Fibroblast of skin of abdomen (primary cell): ENCODE data around the gene VEZF1.

Experiments
- DNase-seq: peaks from one replicate; pipeline ENCODE4 v3.0.0-alpha.2; 2013

Gene VEZF1

GRCh38 chr17:57999010-57999495 is 11.0 kb upstream of the VEZF1 start:
- no peak for DNase-seq

GRCh38 chr17:57997085-57997809 is 9.2 kb upstream of the VEZF1 start:
- no peak for DNase-seq

GRCh38 chr17:57995076-57995956 is 7.3 kb upstream of the VEZF1 start:
- DNase-seq = peak; percentile 78

- DNase-seq = no peak
These were observed 6.4 kb upstream of the VEZF1 start for GRCh38 chr17:57994436-57994835.

- no peak for DNase-seq
These were observed 5.7 kb upstream of the VEZF1 start for GRCh38 chr17:57993471-57994365.

GRCh38 chr17:57991537-57991936 is 3.5 kb upstream of the VEZF1 start:
- no peak for DNase-seq

GRCh38 chr17:57990037-57990436 is 2.0 kb upstream of the VEZF1 start:
- DNase-seq = no peak

- DNase-seq = peak; percentile 69
These were observed 522 bp upstream of the VEZF1 start for GRCh38 chr17:57988301-57989250.

DNA sequence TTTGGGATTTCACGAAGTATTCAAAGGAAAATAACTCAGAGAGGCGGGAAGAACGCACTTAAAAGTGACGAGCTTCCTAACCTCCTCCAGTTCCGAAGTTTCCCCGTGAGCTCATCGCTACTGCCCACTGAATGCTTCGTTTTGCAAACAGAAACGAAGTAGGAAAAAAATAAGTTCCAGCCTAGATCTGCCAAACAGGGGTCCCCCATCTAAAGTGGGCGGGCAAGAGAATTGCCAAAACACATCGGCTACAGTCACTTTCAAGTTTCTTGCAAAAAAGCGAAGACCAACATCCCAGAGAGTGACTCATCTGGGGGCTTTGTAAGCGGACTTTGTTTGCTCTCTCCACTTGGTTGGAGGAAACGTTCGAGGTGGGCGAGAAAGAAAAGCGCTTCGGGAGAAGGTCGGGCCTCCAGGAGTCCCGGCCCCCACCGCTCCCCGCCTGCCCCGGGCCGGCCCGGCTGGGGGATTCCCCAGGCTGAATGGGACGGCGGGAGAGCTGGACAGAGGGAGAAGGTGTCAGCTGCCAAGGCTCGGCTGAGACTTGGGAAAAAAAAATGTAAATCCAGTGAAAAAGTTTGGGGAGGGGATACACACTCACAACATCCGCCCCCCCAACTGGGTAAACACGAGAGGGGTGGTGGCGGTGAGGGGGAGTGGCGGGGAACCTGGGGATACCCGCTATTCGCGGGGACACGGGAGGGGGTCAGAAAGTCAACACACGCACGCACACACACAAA is 1.0 kb downstream of the VEZF1 start:
- DNase-seq = peak; percentile 73

GRCh38 chr17:57985675-57985974 is 2.4 kb downstream of the VEZF1 start:
- peak; percentile 30 for DNase-seq

DNA sequence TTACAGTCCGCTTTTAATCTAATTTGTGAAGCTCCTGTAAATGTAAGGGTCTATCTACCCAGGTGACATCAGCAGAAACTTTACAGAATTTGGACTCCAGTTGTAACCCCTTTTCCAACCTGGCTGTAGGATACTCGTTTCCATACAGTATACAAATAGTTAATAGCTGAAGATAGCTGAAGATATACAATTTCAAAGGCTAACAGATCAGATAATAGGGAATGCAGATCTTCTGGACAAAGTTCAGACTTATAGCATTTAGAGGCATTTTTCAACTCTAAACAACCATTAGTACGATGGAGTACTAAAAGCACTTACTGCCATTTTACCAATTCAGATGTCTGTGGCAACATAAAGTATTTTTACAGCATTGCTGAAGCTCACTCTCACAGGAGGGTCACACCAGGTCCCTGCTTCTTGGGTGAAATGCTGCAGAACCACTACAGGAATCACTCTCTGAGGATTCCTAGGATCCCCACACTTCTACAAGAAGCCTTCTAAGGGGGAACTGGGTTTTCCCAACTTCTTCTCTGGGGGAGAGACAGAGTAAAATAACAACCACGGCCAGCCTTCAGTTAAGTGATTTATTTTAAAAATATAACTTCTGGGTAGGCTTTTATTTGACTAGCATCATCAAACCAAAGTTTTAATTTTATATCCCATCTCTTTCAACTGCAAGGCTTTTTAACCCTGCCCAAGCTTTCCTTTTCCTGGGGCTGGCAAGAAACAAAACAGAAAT is 2.9 kb downstream of the VEZF1 start:
- peak; percentile 33 for DNase-seq

DNA sequence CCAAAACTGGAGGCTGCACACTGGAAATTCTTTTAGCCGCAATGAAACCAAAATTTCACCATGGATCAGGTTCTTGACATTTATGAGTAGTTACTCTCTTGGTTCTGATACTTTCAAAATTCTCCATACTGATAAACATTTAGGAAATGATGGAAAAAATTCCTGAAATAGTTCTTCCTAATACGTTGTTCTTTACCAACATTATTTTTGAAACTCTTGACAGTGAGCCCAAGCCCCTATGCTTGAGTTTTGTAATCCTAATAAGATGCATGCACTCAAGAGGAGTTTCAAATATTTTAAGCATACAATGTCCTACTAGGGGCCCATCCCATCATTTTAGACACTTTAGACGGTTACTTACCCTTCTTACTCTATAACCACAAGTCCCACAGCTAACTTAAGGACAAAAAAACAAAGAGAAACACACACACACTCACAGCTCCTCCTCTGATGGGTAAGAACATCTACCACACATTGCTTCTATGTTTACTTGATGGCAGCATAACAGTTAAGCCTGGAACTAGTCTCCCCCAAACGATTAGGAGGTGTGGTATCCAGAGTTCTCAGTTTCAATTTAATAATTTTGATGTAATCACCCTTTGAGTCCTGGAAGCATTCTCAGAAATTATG is 3.7 kb downstream of the VEZF1 start:
- peak; percentile 62 for DNase-seq

DNA sequence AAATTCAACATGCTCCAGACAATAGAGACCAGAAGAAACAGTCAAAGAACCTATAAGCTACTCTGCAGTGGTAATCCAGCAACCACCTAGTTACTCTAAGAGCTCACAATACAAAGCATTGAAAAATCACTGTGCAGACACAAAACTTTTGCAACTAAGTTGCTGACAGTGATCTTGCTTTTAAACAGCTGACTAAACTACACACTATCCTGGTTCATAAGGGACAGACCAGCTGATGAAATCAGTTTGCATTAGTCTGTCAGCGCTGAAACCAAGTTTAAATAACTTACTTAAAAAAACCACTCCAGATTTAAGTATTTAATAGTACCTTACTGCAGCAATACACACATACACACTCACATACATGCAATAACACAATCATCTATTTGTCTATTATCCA is 4.6 kb downstream of the VEZF1 start:
- peak; percentile 29 for DNase-seq

GRCh38 chr17:57982452-57983170 is 5.4 kb downstream of the VEZF1 start:
- no peak for DNase-seq

DNA sequence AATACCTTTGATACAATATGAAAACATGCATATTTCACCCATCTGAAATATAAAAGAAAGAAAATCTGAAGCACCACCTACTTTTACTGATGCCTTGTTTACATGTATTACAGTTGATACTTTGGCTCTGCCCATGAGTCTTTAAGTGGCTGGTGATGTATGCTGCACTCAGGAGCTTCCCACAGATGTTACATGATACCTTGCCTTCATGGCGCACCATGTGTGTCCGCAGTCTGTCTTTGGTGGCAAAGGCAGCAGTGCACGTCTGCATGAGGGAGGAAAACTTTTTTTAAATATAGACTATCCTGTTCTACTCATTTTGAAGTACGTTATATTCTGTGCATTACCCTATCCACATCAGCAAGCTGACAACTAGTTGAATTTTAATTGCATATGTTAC is 7.5 kb downstream of the VEZF1 start:
- DNase-seq = no peak

DNA sequence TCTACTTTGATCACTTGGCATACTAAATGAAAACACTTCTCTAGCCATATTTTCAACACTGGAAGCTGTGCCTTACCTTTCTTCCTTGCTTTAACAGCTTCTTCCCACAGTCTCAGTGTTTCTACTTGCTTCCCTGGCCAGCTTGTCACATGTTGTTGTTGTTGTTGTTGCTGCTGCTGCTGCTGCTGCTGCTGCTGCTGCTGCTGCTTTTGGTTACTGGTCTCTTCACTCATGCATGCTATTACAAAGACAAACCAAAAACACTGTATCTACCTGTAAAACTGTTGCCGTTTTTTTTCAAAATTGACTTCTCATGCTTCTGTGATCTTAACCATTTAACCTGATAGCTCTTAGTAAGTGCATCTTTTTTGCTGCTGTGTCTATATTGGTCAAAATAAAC is 9.0 kb downstream of the VEZF1 start:
- DNase-seq = no peak

DNA sequence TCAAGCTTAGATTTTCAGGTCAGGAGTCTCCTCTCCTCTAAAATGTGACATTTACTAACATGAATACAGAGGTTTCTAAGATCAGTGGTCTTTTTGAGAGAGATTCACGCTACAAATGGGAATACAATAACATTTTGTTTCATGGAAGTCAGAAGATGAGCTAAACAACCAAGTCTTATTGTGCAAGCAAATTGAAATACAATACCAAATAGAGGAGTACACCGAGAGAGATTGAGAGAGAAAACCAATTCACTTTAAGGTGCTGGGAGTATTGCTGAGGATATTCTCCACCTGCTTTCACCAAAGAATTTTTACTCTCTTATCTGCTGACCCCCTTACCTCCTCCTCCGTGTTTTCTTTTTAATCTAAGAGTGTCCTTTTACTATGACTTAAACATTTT is 11.5 kb downstream of the VEZF1 start:
- no peak for DNase-seq

DNA sequence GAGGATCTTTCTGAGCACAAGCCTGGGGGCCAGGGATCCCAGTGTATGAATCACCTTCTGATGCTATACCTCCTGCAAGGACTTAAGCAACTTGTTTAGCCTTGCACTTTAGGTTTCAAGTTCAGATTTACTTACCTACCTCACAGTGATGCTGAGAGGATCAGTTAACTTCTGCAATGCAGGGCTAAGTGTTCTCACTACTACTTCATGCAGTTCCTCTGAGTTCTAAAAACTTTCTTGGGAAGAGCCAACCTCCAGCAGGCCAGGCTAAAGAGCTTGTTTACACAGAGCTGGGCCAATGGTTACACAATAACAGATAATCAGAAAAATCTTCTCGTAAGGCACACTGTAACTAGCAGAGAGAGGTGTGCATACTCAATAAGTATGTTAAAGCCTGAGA is 13.0 kb downstream of the VEZF1 start:
- DNase-seq = no peak
